Panc1 (cell line): ENCODE data around the gene TMEM31. TPM values are rescaled to one million over a fixed set of nuclear protein-coding genes. Genes with fewer than 3 reads are reported as not detected.
A peak's percentile ranks its signal among the peaks of the same experiment; 100 is the strongest.

Experiments
- ATAC-seq: fragments of 200-7000 bp; cut with Tn5 transposase; 2 replicates; pipeline ENCODE4 v1.9.1; 2020; ENCODE audit warnings: mild to moderate bottlenecking, moderate library complexity
- BruUV-seq: library from RNA; stranded (reverse); fragments of 400-500 nt; replicated peaks from 2 replicates; lab custom pipeline; 2021; lab: Mats Ljungman, UMichigan
- CTCF ChIA-PET: fragments of 300-600 bp; sonication (Branson Sonifier 250); formaldehyde crosslinking; loops from one replicate; lab custom pipeline; 2022; ENCODE audit warnings: antibody characterized with exemption; lab: Charles Lee
- POLR2A ChIA-PET: fragments of 300-600 bp; sonication (Branson Sonifier 250); formaldehyde crosslinking; loops from one replicate; lab custom pipeline; 2022; ENCODE audit warnings: antibody characterized with exemption; lab: Charles Lee
- DNase-seq: peaks from one replicate; pipeline ENCODE4 v3.0.0-alpha.2; 2010; ENCODE audit warnings: low read depth, low spot score
- H3K27ac ChIP-seq: 2 replicates; pipeline ENCODE4 v1.5.1; 2011; ENCODE audit warnings: mild to moderate bottlenecking, low read length, inconsistent platforms
- H3K27me3 ChIP-seq: fragments of 200-500 bp; sonication (Bioruptor generic); 2 replicates; pipeline ENCODE4 v1.6.0; 2014; ENCODE audit warnings: low read length, inconsistent platforms; ENCODE audit not compliant: control insufficient read depth, insufficient read depth
- H3K36me3 ChIP-seq: fragments of 200-500 bp; sonication (Bioruptor generic); 2 replicates; pipeline ENCODE4 v1.5.1; 2014; ENCODE audit warnings: inconsistent platforms, mild to moderate bottlenecking, low read length, moderate library complexity; ENCODE audit not compliant: control insufficient read depth, insufficient read depth
- H3K4me1 ChIP-seq: 2 replicates; pipeline ENCODE4 v1.5.1; 2011; ENCODE audit warnings: inconsistent platforms, mild to moderate bottlenecking, low read length, moderate library complexity; ENCODE audit not compliant: control insufficient read depth, insufficient read depth
- H3K4me3 ChIP-seq, 2 experiments: 2 replicates each; pipeline ENCODE4 v1.5.1; 2011 to 2012; ENCODE audit warnings: low read depth in 2 of 2, low read length in 2 of 2, mild to moderate bottlenecking in 2 of 2, inconsistent platforms in 1 of 2, moderate library complexity in 1 of 2
- H3K9me3 ChIP-seq: fragments of 200-500 bp; sonication (Bioruptor generic); 2 replicates; pipeline ENCODE4 v1.5.1; 2014; ENCODE audit warnings: low read depth, mild to moderate bottlenecking, inconsistent platforms, low read length, moderate library complexity; ENCODE audit not compliant: control insufficient read depth, insufficient read depth
- POLR2AphosphoS5 ChIP-seq: IDR thresholded peaks from 2 replicates; pipeline ENCODE4 v1.6.1; 2012; ENCODE audit warnings: mild to moderate bottlenecking, low read depth, low read length, moderate library complexity
- SIN3A ChIP-seq: IDR thresholded peaks from 2 replicates; pipeline ENCODE4 v1.6.1; 2012; ENCODE audit warnings: low read depth, mild to moderate bottlenecking, low read length, moderate library complexity, borderline replicate concordance; ENCODE audit not compliant: insufficient read depth
- TCF7L2 ChIP-seq: IDR thresholded peaks from 2 replicates; pipeline ENCODE4 v1.6.1; 2011; ENCODE audit warnings: mild to moderate bottlenecking, low read depth, low read length, inconsistent platforms
- in situ Hi-C: cut with HindIII; loops from 2 replicates; pipeline ENCODE4 v1.10.0; 2016; ENCODE audit warnings: low sequenced_read_pairs, low pct_unique_long_range_greater_than_20kb
- intact Hi-C: fragments of 100-400 bp; cut with micrococcal nuclease; formaldehyde crosslinking; loops from one replicate; pipeline ENCODE4 v1.10.0; 2022; ENCODE audit not compliant: unreplicated experiment
- total RNA-seq: library from RNA; stranded (reverse); gene quantifications from one replicate; pipeline ENCODE4 v1.2.1, GENCODE V29; 2021; ENCODE audit not compliant: unreplicated experiment
- TF ChIP-seq, protein P1 (sequence below), 2 experiments: IDR thresholded peaks; 2 replicates each; pipeline ENCODE4 v1.6.1; 2011 to 2012; ENCODE audit warnings: low read depth in 2 of 2, control low read depth in 1 of 2, low read length in 1 of 2, mild to moderate bottlenecking in 1 of 2, moderate library complexity in 1 of 2; ENCODE audit not compliant: insufficient read depth in 1 of 2
- TF ChIP-seq, protein P2 (sequence below): fragments of 450-650 bp; IDR thresholded peaks from 2 replicates; pipeline ENCODE4 v1.5.1; 2017; ENCODE audit warnings: mild to moderate bottlenecking

TMEM31 gene
- total RNA-seq, 1 experiment from 2014 or later, result not detected

DNA sequence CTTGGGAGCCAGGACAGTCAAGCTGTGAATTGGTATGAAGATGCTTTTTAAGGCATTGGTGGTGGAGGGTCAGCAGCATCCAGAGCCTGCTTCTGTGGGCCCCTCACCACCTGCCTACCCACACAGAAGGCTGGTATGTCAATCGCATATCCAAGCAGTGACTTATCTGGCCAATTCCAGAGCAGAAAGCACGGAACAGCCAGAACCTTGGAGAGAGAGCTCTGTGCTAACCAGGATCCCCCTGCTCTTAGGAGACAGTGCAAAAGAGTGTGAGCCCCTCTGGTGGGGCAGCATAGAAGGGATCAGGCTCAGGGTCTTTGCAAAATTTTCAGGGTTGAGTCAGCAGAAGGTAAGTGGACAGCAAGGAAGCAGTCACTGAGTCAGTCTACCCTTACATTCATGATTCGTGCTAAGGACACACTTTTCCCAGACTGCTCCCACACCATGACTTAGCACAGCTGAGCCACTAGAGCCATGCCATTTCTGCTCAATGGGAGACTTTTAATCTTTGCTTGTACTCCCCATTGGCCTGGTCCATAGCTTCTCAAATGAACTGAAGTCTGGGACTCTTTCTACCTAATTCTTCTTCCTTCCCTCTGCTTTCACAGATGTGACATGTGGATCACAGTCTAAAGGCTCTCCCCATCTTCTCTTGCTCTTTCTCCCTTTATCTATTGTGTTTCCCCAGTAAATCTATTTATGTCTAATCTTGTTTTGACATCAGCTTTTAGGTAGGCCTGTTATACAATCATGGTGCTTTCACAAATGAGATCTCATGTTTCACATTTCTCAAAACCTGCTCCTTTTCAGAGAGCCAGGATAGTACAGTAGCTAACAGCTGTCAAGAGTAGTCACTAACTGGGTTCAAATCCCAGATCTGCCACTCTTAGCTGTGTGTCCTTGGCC lies 44.3 kb upstream of the TMEM31 start:
- ChIA-PET CTCF (interaction anchor here (1.1 kb wide), 1 partner anchor 133 kb away, joined by 3 read pairs; no protein-coding TSS in a partner anchor), POLR2A (interaction anchor here (0.9 kb wide), 1 partner anchor 19 kb away, joined by 6 read pairs; no protein-coding TSS in a partner anchor)
- Histone ChIP-seq H3K36me3 (no peaks in the 10 kb centered on the region), H3K9me3 (no peaks in the 10 kb centered on the region), H3K27me3 (no peaks in the 10 kb centered on the region), H3K4me1 (no peaks in the 10 kb centered on the region), H3K4me3 (no peak overlapping the region), H3K27ac (no peak overlapping the region; the same call in 1 of the 2 replicates)
- in situ Hi-C loops, result no loop called here
- DNase-seq, result no peak
- intact Hi-C loops, result no loop called here
- ATAC-seq, result peak; percentile 55; the same call in 1 of the 2 replicates
- BruUV-seq, result no TSS peak
- TF ChIP-seq POLR2AphosphoS5 (no peak), TCF7L2 (no peak), SIN3A (no peak)
- TF ChIP-seq, protein P1, sequence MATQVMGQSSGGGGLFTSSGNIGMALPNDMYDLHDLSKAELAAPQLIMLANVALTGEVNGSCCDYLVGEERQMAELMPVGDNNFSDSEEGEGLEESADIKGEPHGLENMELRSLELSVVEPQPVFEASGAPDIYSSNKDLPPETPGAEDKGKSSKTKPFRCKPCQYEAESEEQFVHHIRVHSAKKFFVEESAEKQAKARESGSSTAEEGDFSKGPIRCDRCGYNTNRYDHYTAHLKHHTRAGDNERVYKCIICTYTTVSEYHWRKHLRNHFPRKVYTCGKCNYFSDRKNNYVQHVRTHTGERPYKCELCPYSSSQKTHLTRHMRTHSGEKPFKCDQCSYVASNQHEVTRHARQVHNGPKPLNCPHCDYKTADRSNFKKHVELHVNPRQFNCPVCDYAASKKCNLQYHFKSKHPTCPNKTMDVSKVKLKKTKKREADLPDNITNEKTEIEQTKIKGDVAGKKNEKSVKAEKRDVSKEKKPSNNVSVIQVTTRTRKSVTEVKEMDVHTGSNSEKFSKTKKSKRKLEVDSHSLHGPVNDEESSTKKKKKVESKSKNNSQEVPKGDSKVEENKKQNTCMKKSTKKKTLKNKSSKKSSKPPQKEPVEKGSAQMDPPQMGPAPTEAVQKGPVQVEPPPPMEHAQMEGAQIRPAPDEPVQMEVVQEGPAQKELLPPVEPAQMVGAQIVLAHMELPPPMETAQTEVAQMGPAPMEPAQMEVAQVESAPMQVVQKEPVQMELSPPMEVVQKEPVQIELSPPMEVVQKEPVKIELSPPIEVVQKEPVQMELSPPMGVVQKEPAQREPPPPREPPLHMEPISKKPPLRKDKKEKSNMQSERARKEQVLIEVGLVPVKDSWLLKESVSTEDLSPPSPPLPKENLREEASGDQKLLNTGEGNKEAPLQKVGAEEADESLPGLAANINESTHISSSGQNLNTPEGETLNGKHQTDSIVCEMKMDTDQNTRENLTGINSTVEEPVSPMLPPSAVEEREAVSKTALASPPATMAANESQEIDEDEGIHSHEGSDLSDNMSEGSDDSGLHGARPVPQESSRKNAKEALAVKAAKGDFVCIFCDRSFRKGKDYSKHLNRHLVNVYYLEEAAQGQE (IDR thresholded peaks at IDR 0.05; ENCODE audit: insufficient read depth in 1 of 2, low read depth in 2 of 2, low read length in 1 of 2), result no peak
- TF ChIP-seq, protein P2, sequence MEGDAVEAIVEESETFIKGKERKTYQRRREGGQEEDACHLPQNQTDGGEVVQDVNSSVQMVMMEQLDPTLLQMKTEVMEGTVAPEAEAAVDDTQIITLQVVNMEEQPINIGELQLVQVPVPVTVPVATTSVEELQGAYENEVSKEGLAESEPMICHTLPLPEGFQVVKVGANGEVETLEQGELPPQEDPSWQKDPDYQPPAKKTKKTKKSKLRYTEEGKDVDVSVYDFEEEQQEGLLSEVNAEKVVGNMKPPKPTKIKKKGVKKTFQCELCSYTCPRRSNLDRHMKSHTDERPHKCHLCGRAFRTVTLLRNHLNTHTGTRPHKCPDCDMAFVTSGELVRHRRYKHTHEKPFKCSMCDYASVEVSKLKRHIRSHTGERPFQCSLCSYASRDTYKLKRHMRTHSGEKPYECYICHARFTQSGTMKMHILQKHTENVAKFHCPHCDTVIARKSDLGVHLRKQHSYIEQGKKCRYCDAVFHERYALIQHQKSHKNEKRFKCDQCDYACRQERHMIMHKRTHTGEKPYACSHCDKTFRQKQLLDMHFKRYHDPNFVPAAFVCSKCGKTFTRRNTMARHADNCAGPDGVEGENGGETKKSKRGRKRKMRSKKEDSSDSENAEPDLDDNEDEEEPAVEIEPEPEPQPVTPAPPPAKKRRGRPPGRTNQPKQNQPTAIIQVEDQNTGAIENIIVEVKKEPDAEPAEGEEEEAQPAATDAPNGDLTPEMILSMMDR, result no peak

DNA sequence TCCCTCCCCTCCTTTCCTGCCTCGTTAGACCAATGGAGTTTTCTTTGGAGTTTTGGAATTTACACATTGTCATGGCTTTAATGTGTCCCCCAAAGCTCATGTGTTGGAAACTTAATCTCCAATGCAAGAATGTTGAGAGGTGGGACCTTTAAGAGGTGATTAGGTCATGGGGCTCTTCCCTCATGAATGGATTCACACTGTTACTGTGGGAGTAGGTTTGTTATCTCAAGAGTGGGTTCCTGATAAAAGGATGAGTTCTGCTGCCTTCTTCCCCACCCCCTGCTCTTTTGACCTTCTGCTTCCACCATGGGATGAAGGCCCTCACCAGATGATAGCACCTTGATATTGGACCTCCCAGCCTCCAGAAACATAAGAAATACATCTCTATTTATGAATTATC lies 41.0 kb upstream of the TMEM31 start:
- no peak for DNase-seq
- POLR2A ChIA-PET, result no interaction called here
- no peak overlapping the region for H3K27ac ChIP-seq
- H3K4me1 ChIP-seq, result peaks cover under 1% of the 10 kb centered on the region; the same call in 1 of the 2 replicates
- H3K27me3 ChIP-seq, result no peaks in the 10 kb centered on the region
- H3K4me3 ChIP-seq, result no peak overlapping the region
- CTCF ChIA-PET, result interaction anchor here (0.7 kb wide), 1 partner anchor 9 kb away, joined by 3 read pairs; no protein-coding TSS in a partner anchor
- in situ Hi-C loops, result no loop called here
- no TSS peak for BruUV-seq
- H3K9me3 ChIP-seq, result no peaks in the 10 kb centered on the region
- intact Hi-C loops, result loop anchor here (5.0 kb wide), 1 partner anchor 137 kb away; no protein-coding TSS in a partner anchor
- no peak for TF ChIP-seq POLR2AphosphoS5
- TF ChIP-seq, protein P1 (IDR thresholded peaks at IDR 0.05; ENCODE audit: insufficient read depth in 1 of 2, low read depth in 2 of 2, low read length in 1 of 2), result no peak
- TF ChIP-seq, protein P2, result no peak
- TF ChIP-seq SIN3A, result no peak
- no peak for ATAC-seq
- no peaks in the 10 kb centered on the region for H3K36me3 ChIP-seq
